Right lobe of liver (tissue), 4 donors: ENCODE measurements around the gene CASP1.

Experiments used
- POLR2A ChIP-seq: fragments of 450-650 bp; IDR thresholded peaks from one replicate; pipeline ENCODE4 v1.6.1; 2017; ENCODE audit warnings: antibody characterized with exemption, mild to moderate bottlenecking
- TF ChIP-seq, protein P1 (sequence below), 4 donors: fragments of 200-600 bp in 3 of 4; fragments of 450-650 bp in 1 of 4; IDR thresholded peaks; one replicate each; pipeline versions ENCODE4 v1.5.1 to v1.8.0; 2016 to 2022; ENCODE audit warnings: antibody characterized with exemption in 4 of 4, mild to moderate bottlenecking in 2 of 4
- donor health status: DM: no; HTN: no; CAD: no.
- donor health status: DM: no; HTN: no; CAD: no.
- donor health status: DM: no; HTN: yes; CAD: no.

DNA sequence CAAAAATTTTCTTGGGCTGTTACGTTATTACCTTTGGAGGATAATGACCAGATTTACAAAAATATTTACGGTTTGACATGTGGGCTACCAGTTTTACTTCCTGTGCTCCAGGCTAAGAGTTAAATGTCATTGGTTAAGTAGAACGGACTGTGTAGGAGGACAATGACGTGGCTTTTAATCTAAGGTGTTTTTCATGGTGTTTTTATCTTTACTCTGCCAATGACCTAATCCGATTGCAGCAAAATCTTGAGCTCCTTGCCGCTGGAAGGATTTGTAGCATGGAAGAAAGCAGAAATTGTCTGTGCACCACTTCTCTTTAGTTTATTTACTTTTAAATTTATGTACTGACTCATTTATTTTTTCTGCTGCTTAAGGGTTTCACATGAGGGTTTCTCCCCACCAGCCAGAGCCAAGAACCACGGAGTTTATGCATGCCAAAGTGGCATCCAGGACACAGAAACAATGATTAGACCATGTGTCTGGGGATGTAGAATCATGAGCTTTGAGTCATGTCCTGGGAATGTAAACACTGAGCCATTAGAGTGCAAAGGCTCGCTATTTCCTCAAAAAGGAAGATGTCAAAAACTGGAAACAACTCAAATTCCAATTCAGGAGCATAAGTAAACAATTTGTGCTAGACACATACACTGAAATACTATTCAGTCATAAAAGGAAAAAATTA is 12.1 kb upstream of the CASP1 start:
- TF ChIP-seq, protein P1, sequence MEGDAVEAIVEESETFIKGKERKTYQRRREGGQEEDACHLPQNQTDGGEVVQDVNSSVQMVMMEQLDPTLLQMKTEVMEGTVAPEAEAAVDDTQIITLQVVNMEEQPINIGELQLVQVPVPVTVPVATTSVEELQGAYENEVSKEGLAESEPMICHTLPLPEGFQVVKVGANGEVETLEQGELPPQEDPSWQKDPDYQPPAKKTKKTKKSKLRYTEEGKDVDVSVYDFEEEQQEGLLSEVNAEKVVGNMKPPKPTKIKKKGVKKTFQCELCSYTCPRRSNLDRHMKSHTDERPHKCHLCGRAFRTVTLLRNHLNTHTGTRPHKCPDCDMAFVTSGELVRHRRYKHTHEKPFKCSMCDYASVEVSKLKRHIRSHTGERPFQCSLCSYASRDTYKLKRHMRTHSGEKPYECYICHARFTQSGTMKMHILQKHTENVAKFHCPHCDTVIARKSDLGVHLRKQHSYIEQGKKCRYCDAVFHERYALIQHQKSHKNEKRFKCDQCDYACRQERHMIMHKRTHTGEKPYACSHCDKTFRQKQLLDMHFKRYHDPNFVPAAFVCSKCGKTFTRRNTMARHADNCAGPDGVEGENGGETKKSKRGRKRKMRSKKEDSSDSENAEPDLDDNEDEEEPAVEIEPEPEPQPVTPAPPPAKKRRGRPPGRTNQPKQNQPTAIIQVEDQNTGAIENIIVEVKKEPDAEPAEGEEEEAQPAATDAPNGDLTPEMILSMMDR (IDR thresholded peaks at IDR 0.05): no peak
- TF ChIP-seq POLR2A: no peak
